K562 (cell line): ENCODE measurements around the gene EFCAB10. TPM values are rescaled to one million over a fixed set of nuclear protein-coding genes. Genes with fewer than 3 reads are reported as not detected.

ENCODE experiments used
- CHD1 ChIP-seq: fragments of 200-600 bp; sonication (generic); IDR thresholded peaks from one replicate; pipeline ENCODE4 v1.6.1; 2012; ENCODE audit warnings: mild to moderate bottlenecking, moderate library complexity, low read length, inconsistent platforms
- CREM ChIP-seq: IDR thresholded peaks from 2 replicates; pipeline ENCODE4 v1.6.1; 2014; ENCODE audit warnings: antibody characterized with exemption, low read depth
- EP400 ChIP-seq: fragments of 450-650 bp; IDR thresholded peaks from 2 replicates; pipeline ENCODE4 v1.6.1; 2017; ENCODE audit warnings: antibody characterized with exemption, mild to moderate bottlenecking, moderate library complexity
- GABPB2 ChIP-seq: fragments of 250-450 bp; sonication (Bioruptor Pico); conservative IDR thresholded peaks from 2 replicates; pipeline ENCODE4 v1.5.1; 2021; ENCODE audit warnings: mild to moderate bottlenecking
- GTF2E2 ChIP-seq: fragments of 200-800 bp; sonication (Bioruptor generic); IDR thresholded peaks from 2 replicates; pipeline ENCODE4 v1.6.1; 2016; ENCODE audit warnings: missing genetic modification characterization, missing compliant biosample characterization
- HMGN3 ChIP-seq: IDR thresholded peaks from 2 replicates; pipeline ENCODE4 v1.6.1; 2011; ENCODE audit warnings: borderline replicate concordance, low read depth, mild to moderate bottlenecking, mixed read lengths, low read length; ENCODE audit not compliant: insufficient read length; ENCODE audit errors: extremely low read depth
- MNT ChIP-seq, 2 experiments: fragments of 450-650 bp; conservative IDR thresholded peaks; 2 replicates each; pipeline ENCODE4 v1.6.1; 2017; ENCODE audit warnings: mild to moderate bottlenecking in 2 of 2, moderate library complexity in 2 of 2
- NR3C1 ChIP-seq: sonication (generic); formaldehyde crosslinking; IDR thresholded peaks from 2 replicates; pipeline ENCODE4 v1.8.1; 2022; ENCODE audit warnings: missing genetic modification reagents
- POLR2AphosphoS5 ChIP-seq: IDR thresholded peaks from 2 replicates; pipeline ENCODE4 v1.6.1; 2011; ENCODE audit warnings: mild to moderate bottlenecking, low read depth, low read length, moderate library complexity; ENCODE audit not compliant: control insufficient read depth, insufficient read depth
- POLR2H ChIP-seq: IDR thresholded peaks from 2 replicates; pipeline ENCODE4 v1.6.1; 2016; ENCODE audit warnings: missing genetic modification characterization, low read depth, mild to moderate bottlenecking, control low read depth, missing compliant biosample characterization, moderate library complexity
- RB1 ChIP-seq: fragments of 450-650 bp; IDR thresholded peaks from 2 replicates; pipeline ENCODE4 v1.6.1; 2017; ENCODE audit warnings: low read depth, mild to moderate bottlenecking
- RBFOX2 ChIP-seq: fragments of 200-400 bp; formaldehyde crosslinking; IDR thresholded peaks from 2 replicates; pipeline ENCODE4 v1.6.1; 2017; ENCODE audit warnings: low read depth, mild to moderate bottlenecking, low read length, moderate library complexity
- SMAD4 ChIP-seq: fragments of 250-450 bp; sonication (Bioruptor Pico); conservative IDR thresholded peaks from 2 replicates; pipeline ENCODE4 v1.8.0; 2021; ENCODE audit warnings: inconsistent platforms, mild to moderate bottlenecking, moderate library complexity
- SOX6 ChIP-seq: fragments of 450-650 bp; IDR thresholded peaks from 2 replicates; pipeline ENCODE4 v1.6.1; 2014; ENCODE audit warnings: mild to moderate bottlenecking
- STAT5B ChIP-seq: fragments of 250-450 bp; sonication (Bioruptor Pico); IDR thresholded peaks from 2 replicates; pipeline ENCODE4 v1.8.0; 2021; ENCODE audit warnings: mild to moderate bottlenecking, inconsistent platforms
- TCF15 ChIP-seq: fragments of 250-450 bp; sonication (Bioruptor Pico); IDR thresholded peaks from 2 replicates; pipeline ENCODE4 v1.8.0; 2022; ENCODE audit warnings: moderate library complexity, mild to moderate bottlenecking, inconsistent platforms
- TCF7 ChIP-seq: sonication (generic); IDR thresholded peaks from 2 replicates; pipeline ENCODE4 v1.6.1; 2016; ENCODE audit warnings: antibody characterized with exemption, borderline replicate concordance
- ZBTB11 ChIP-seq, 3 experiments: fragments of 200-800 bp in 1 of 3; fragments of 250-450 bp in 1 of 3; fragments of 450-650 bp in 1 of 3; sonication (Bioruptor Pico) in 1 of 3; sonication (Bioruptor generic) in 1 of 3; formaldehyde crosslinking in 1 of 3; IDR thresholded peaks; 2 replicates each; pipeline versions ENCODE4 v1.6.1 to v1.8.0; 2016 to 2022; ENCODE audit warnings: mild to moderate bottlenecking in 2 of 3, missing genetic modification characterization in 2 of 3, missing compliant biosample characterization in 1 of 3, moderate library complexity in 1 of 3
- ZNF699 ChIP-seq: fragments of 250-450 bp; sonication (Bioruptor Pico); IDR thresholded peaks from 2 replicates; pipeline ENCODE4 v1.8.0; 2021; ENCODE audit warnings: mild to moderate bottlenecking, moderate library complexity; ENCODE audit not compliant: insufficient replicate concordance
- polyA plus RNA-seq, 8 experiments: library from polyadenylated mRNA; depleted of rRNA in 4 of 8; stranded (reverse) in 5 of 8; unstranded in 3 of 8; fragments of >200 nt; fragmentation: Nextera tagmentation in 2 of 8; fragmentation: Illumina TruSeq in 1 of 8; extraction: Ambion mirVana in 2 of 8; extraction: Trizol in 1 of 8; gene quantifications; 2 replicates each; pipeline versions ENCODE4 v1.2.1 to v1.2.3, GENCODE V29; 2011 to 2014; ENCODE audit warnings: inconsistent platforms in 1 of 8, missing spikeins in 1 of 8
- total RNA-seq, 7 experiments: library from RNA; depleted of rRNA in 6 of 7; stranded (reverse); fragments of >200 nt in 6 of 7; fragmentation: Illumina TruSeq in 2 of 7; extraction: Trizol in 2 of 7; gene quantifications; 2 replicates each; pipeline versions ENCODE4 v1.2.1 to v1.2.3, GENCODE V29; 2011 to 2021; ENCODE audit warnings: low replicate concordance in 1 of 7

The EFCAB10 gene
- total and polyA plus RNA-seq, 9 of the 15 experiments (the other 6 are each of a cell fraction or from before 2014, with no cell fraction given), result 5.0 to 21.4 (median 16.8) TPM

- TF ChIP-seq NR3C1 (CRISPR knock-in tag) (peak; percentile 11; the same call in 1 of the 2 replicates), RBFOX2 (peak; percentile 91), POLR2H (tag) (peak; percentile 61), STAT5B (CRISPR knock-in tag) (no peak), ZBTB11 (CRISPR knock-in tag; IDR thresholded peaks at IDR 0.05) (peak in 1 of 3 experiments; percentile 80; a peak in 2 of 6 replicates), CREM (peak; percentile 65), GTF2E2 (peak; percentile 64; the same call in 1 of the 2 replicates), ZNF699 (no peak), MNT (conservative IDR thresholded peaks at IDR 0.05) (peak in 1 of 2 experiments; percentile 91; a peak in 3 of 4 replicates), HMGN3 (peak; percentile 80), CHD1 (peak; percentile 16), TCF7 (0 out of 2 replicates have a peak, but pooled peaks have one; percentile 48), TCF15 (CRISPR knock-in tag) (no peak), SOX6 (peak; percentile 24; the same call in 1 of the 2 replicates), RB1 (peak; percentile 96), POLR2AphosphoS5 (peak; percentile 78), EP400 (peak; percentile 69; the same call in 1 of the 2 replicates), GABPB2 (no peak), SMAD4 (CRISPR knock-in tag) (peak; percentile 86)
These were observed 59.4 kb downstream of the EFCAB10 start, which contains the start of gene PUS7 (continued) for GRCh38 chr7:105521717-105522463.
